ENCODE data around the gene TBC1D22B. TPM values are rescaled to one million over a fixed set of nuclear protein-coding genes. Genes with fewer than 3 reads are reported as not detected.
"Not testable (repeated sequence)": the region's sequence is repeated elsewhere in the genome, so short reads cannot be mapped to it uniquely, and the experiment has no call there.

Gene TBC1D22B
- total RNA-seq, 1 donor from 2014 or later: 9.7 TPM

DNA sequence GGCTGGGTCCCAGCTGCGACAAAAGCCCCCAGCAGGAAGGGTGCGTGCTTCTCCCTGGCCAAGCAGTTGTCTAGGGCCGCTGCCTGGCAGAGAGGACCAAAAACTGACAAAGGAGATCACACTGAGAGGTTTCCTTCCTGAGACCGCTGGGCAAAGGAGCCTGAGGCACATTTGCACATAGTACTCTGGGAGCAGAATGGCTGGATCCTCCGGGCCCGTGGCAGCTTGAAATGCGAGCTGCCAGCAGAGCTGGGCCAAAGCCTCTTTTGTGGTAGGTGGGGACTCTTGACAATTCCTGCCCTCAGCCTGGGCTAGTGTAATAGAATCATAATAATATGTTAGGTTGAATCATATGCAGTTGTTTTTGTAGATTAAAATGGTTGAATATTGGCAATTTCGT, 63.1 kb downstream of the TBC1D22B start:
- DNase-seq (ENCODE audit: low read depth in 2 of 2): no peak

DNA sequence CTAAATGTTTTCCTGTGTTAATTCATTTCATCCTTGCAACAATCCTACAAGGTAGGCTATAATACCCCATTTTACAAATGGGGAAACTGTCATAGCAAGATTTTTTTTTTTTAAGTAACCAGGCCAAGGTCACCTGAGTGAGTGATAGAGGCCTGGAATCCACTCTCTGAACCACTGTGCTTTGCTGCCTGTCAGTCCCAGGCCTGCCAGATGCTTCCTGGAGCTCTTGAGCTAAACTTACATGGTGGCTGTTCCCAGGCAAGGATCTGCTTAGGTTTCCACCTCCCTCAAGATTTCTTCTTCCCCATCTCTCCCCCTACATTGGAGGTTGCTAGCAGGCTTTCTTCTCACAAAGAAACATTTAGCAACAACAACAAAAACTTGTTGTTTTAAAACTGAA, 63.5 kb downstream of the TBC1D22B start:
- DNase-seq (ENCODE audit: low read depth in 2 of 2): peak; percentile 29 to 31

DNA sequence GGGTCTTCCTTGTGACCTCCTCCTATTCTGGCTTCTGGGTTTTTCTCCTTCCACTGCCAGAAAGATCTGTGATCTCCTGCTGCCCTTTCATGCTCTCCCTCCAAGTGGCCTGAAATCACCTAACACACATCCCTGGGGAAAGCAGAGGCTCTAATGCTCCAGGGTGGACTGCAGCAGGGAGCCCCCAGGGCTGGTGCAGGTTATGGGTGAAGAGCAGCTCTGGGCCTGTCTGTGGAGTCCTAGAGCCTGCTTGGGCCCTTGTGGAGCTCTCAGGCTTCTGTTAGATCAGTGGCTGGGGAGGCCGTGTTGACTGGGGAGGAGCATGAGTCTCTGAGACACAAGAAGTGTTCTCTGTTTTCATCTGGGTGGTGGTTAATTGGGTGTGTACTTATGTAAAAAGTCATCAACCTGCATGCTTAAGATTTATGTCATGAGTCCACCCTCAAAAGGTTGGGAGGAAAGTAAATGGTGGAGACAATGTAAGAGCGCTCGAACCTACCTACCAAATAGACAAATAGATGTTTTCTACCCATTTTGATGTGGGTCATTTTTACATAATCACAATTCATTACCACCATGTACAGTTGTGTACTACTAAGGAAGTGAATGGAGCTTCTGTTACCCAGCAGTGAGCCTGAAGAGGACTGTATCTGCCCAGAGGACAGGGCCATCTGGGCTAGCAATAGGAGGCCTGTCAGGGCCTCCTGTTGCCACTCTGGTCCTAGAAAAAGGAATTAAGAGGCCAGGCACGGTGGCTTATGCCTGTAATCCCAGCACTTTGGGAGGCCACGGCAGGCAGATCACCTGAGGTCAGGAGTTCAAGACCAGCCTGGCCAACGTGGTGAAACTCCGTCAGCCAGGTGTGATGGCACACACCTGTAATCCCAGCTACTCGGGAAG, 64.2 kb downstream of the TBC1D22B start:
- no peak for DNase-seq (ENCODE audit: low read depth in 2 of 2)

DNA sequence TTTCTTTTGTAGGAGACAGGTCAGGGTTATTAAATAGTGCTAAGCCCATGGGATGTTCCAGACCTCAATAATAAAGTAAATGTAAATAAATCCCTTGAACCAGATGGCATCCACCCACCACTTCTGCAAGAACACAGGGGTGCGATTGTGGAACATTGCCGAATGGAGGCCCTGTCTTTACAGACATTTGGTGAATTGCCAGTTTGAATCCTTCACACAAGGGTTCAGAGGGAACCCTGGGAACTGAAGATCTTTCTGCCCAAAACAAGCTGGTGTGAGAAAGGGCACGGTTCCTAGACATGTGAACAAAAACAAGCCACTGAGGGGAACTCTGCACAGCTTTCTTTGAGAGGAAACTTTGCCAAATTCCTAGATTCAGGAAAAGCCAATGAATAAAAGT, 66.0 kb downstream of the TBC1D22B start:
- peak; percentile 43 to 61 for DNase-seq (ENCODE audit: low read depth in 2 of 2)

DNA sequence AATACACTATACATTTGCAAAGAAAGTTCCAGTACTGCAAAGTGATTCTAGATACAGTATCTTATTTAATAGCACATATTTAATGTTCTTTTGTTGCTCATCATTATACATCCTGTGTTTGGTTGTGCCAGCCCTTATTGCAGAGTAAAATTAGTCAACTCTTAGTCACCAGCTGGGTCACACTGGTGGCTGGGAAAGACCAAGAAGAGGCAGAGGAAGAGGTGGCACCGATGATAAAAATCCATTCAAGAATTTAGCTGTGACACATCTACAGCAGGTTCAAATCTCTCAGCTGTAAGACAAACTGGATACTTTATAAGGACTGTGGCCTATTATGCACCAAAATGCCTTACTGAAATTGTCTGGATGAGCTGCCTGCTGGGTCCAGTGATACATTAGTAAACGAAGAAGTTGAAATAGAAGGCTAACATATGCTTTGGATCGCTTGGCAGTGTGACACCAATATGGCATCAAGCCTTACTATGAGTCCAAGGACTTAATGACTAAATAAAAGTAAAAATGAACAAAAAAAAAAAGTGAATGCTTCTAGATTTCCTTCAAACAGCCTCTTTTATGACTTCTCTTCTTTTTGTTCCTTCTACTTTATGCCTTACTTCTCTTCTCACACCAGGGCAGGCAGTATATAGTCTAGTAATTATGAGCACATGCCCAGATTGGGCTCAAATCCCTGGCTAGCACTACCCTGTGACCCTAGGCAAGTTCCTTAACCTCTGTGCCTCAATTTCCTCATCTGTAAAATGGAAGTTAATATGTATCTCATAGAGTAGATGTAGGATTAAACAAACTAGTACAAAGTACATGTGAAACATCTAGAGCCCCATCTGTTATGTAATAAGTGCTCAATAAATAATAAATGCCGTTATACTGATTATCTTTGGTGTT, 66.8 kb downstream of the TBC1D22B start:
- peak; percentile 57 to 71 for DNase-seq (ENCODE audit: low read depth in 2 of 2)

DNA sequence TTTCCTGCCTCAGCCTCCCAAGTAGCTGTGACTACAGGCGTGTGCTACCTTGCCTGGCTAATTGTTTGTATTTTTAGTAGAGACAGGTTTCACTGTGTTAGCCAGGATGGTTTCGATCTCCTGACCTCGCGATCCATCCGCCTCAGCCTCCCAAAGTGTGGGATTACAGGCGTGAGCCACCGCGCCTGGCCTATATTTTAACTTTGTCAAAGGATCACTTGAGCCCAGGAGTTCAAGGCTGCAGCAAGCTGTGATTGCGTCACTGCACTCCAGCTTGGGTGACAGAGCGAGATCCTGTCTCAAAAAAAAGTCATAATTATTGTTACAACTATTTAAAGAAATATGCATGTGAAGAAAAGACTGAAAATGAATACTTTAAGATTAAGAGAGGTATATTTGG, 72.8 kb downstream of the TBC1D22B start:
- not testable (repeated sequence) for DNase-seq (ENCODE audit: low read depth in 2 of 2)

DNA sequence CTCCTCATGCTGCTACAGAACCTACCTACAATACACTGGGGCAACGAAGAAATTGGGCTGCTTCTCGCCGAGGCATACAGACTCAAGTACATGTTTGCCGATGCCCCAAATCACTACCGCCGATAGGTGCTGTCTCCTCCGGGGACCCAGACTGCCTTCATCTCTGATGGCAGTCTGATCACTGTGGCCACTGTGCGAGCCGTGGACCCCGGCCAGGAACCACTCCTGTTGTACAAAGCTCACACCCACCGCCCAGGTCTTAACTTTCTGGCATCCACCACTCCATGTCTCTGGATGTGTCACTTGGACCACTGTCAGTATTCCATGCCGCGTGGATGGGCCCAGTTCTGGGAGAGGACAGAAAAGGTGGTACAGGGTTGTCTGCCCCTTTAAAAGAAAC, 73.5 kb downstream of the TBC1D22B start:
- no peak for DNase-seq (ENCODE audit: low read depth in 2 of 2)

DNA sequence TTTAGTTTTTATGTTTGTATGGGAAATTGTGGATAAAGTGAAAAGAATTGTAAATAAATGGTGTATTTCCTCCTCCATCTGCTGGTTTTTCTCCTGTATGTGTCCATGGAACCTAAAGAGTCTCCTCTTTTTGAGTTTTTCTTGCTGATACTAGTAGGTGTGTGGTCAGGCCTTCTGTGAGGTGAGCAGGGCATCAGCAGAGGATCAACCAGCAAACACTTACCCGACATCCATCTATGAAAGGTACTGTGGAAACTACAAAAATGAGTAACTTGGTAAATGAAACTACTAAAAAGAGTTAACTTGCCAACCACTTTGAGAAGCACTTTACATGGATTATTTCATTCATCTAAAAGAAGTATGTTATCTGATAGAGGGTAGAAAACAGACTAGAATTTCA, 75.3 kb downstream of the TBC1D22B start:
- no peak for DNase-seq (ENCODE audit: low read depth in 2 of 2)

DNA sequence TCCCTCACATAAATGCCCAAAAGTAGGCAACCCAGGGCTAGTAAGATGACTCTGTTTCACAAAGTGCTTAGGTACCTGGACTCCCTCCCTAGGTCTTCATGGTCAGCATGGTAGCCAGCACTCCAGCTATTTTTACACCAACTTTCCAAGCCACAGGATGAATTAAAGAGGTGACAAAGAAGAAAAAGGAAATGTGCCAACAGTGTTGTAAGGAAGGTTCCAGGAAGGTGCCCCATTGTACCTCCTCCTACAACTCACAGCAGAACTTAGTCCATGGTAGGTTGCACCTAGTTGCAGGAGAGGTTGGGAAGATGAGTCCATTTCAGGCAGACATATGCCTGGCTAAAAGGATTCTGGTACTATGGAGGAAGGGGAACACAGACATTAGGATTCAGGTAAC, 76.5 kb downstream of the TBC1D22B start:
- no peak for DNase-seq (ENCODE audit: low read depth in 2 of 2)

DNA sequence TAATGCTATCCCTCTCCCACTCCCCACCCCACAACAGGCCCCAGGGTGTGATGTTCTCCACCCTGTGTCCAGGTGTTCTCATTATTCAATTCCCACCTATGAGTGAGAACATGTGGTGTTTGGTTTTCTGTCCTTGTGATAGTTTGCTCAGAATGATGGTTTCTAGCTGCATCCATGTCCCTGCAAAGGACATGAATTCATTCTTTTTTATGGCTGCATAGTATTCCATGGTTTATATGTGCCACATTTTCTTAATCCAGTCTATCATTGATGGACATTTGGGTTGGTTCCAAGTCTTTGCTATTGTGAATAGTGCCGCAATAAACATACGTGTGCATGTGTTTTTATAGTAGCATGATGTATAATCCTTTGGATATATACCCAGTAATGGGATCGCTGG, 80.7 kb downstream of the TBC1D22B start:
- DNase-seq (ENCODE audit: low read depth in 2 of 2): not testable (repeated sequence)

DNA sequence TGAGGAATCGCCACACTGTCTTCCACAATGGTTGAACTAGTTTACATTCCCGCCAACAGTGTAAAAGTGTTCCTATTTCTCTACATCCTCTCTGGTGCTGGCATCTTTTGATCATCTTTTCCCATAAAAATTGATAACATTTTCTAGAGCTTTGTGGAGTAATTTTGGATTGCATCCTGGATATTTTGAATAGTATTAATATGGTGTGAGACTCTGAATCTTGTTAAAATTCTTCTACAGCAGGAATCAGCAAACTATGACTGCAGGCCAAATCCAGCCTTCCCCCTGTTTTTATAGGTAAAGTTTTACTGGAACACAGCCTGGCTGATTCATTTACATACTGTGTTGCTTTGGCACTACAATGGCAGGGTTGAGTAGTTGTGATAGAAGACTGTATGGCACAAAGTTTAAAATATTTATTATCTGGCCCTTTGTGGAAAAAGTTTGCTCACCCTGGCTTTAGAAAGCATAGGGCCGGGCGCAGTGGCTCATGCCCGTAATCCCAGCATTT, 81.2 kb downstream of the TBC1D22B start:
- DNase-seq (ENCODE audit: low read depth in 2 of 2): no peak

DNA sequence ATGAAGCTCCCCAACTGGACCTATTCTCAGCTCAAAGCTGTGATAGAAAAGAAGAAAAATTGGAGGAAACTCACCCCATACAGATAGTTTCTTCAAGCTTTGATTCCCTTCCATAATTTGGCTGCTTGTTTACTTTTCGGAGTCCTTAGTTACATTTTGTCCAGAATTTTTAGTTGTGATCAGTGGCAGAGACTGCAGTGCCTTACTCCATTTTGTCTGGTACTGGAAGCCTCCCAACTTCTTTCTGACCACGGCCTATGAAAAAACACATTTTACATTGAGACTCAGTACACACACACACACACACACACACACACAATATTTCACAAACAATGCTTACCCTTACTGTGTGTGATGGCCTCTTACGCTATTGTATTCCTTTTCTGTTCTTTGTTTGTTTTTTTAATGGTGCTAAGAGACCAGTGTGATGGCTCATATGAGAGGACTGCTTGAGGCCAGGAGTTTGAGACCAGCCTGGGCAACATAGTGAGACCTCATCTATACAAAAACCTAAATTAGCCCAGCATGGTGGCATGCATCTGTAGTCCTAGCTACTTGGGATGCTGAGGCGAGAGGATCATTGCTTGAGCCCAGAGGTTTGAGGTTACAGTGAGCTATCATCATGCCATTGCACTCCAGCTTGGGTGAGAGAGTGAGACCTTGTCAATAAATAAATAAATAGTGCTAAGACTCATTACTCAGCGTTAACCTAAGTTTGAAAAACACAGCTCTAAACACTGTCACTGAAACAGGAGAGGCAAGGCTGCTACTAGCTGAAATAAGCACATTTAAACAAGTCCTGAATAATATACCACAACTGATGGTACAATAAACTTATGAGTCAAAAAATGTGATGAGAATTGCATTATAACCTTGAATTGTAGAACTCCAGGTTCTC, 82.4 kb downstream of the TBC1D22B start:
- DNase-seq (ENCODE audit: low read depth in 2 of 2): peak in 1 of 2 donors; percentile 8

DNA sequence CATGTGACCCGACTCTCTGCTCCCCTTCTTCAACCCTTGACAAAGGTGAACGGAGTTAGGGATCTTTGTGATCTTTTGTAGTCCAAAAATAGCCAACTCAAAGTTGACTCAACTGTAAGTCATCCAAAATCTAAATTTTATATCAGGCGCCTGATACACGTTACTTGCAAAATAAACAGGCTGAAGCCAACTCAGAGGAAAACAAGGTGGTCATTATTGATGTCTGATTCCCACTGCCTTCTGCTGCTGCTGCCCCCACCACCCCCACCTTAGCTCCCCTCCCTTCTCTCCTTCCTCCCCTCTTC, 83.0 kb downstream of the TBC1D22B start:
- DNase-seq (ENCODE audit: low read depth in 2 of 2): no peak

DNA sequence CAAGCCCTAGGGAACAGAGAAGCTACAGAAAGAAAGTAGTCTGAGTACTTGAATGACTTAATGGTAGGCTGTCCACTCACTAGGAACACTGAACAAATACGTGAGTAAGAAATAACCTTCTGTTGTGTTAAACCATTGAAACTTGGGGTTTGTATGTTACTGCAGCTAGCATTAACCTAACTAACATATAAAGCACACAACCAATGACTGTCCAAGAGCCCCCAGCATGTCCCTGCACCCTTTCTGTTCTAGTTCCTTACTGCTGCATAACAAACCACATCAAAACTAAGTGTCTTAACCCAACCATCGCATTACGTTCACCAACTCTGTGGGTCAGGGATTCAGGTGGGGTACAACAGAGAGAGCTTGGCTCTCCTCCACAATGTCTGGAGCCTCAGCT, 85.7 kb downstream of the TBC1D22B start:
- no peak for DNase-seq (ENCODE audit: low read depth in 2 of 2)

DNA sequence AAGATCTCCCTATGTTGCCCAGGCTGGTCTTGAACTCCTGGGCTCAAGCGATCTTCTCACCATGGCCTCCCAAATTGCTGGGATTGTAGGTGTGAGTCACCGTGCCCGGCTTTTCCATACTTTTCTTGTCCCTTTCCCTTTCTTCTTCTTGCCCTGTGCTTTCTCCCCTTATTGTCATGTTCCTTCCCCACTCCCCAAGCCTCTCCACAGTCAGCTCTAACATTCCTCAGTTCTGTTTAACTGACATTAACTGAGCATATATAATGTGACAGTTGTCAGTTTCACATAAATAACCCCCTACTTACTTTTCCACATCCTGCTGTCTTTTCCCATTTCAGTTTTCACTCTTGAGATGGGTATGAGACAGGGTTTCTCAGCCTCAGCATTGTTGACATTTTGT, 86.7 kb downstream of the TBC1D22B start:
- no peak for DNase-seq (ENCODE audit: low read depth in 2 of 2)

DNA sequence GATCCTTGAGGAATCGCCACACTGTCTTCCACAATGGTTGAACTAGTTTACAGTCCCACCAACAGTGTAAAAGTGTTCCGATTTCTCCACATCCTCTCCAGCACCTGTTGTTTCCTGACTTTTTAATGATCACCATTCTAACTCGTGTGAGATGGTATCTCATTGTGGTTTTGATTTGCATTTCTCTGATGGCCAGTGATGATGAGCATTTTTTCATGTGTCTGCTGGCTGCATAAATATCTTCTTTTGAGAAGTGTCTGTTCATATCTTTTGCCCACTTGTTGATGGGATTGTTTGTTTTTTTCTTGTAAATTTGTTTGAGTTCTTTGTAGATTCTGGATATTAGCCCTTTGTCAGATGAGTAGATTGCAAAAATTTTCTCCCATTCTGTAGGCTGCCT, 88.2 kb downstream of the TBC1D22B start:
- not testable (repeated sequence) for DNase-seq (ENCODE audit: low read depth in 2 of 2)

DNA sequence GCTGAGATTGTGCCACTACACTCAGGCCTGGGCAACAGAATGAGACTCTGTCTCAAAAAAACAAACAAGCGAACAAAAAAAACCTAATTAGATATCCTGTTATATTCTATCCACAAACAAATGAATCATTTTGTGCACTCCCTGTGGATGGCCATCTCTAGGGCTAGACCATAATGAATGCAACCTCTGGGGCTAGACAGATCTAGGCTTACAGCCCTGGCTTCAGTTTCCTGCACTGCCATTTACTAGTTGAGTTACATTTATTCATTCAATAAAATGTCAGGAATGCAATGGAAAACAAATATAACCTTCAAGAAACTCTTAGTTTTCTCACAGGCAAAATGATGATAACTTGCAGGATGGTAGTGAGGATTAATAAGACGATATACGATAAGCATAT, 89.6 kb downstream of the TBC1D22B start:
- no peak for DNase-seq (ENCODE audit: low read depth in 2 of 2)

DNA sequence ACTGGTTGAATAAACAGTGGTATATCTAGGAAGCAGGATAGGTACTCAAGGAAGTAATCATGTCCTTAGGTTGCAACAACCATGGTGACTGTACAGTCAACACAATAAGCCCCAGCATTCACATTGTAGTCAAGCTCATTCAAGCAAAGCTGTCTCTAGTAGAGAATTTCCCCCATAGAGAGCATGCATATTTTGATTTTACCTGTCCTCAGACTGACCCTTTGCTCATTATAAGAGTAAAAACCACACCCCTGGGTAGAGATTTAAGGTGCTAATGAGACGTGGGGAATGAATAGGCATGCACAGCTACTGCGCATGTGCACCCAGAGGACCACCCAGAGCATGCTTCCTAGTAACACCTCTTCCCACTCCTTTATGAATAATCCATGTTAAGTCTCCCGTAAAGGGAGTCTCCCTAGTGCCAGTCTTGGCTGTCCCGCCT, 90.1 kb downstream of the TBC1D22B start:
- DNase-seq (ENCODE audit: low read depth in 2 of 2): no peak

DNA sequence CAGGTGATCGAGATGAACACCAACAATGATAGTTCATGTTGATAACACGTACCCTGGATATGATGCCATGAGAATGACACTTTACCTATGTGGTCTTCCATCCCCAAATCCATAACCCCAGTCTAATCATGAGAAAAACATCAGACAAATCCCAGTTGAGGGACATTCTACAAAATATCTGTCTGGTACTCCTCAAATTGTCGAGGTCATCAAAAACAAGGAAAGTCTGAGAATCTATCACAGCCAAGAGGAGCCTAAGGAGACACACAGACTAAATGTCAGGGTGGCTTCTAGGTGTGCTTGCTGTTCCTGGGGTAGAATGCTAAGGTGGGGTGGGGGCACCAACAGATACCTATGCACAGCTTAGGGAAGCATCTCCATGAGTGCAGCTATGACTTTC, 93.5 kb downstream of the TBC1D22B start:
- DNase-seq (ENCODE audit: low read depth in 2 of 2): no peak

DNA sequence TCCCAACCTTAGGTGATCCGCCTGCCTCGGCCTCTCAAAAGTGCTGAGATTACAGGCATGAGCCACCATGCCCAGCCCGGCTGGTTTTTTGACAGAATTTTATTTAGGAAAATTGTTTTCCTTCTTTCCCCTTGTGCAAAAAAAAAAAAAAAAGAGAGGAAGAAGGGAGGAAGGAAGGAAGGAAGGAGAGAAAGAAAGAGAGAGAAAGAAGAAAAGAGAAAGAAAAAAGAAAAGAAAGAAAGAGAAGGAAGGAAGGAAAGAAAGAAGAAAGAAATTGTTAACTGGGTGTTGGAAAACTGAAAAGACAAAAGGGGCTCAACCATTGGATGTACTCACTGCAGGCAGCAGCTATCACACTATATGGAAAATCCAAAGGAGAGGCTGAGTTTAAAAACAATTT, 94.8 kb downstream of the TBC1D22B start:
- no peak for DNase-seq (ENCODE audit: low read depth in 2 of 2)

DNA sequence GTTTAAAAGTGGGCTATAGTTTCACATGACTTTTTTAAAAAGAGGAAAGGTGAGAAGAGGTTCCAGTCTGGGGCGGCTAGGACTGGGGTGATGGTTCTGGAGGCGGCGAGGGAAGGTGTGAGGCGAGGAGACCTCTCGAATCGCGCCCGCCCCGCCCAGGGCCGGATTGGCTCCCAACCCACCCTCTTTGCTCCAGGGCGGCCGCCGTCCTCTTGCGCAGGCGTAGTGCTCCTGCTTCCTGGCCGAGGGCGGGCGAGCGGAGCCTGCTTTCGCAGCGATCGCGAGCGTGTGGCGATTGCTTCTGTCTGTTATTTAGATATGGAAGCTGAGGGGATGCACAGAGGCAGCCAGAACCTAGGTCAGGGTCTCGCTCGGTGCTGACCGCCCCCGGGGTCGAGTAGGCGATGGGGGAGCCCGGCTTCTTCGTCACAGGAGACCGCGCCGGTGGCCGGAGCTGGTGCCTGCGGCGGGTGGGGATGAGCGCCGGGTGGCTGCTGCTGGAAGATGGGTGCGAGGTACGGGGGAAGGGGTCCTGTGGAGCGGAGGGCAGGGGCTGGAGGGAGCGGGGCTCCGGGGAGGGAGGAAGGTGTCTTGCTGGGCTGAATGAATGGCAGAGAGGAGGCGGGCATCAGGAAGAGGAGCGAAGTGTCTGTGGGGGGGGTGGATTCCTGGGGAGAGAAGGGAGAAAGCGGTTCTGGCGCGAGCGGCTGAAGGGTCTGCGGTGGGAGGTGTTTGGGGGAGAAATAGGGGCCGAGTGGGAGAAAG, 96.4 kb downstream of the TBC1D22B start, which contains the start of gene RNF8:
Gene RNF8 (plus strand): TSS at position 223 of the 765 bp plus-strand sequence. CDS start 182 bp downstream, at position 405.
- DNase-seq (ENCODE audit: low read depth in 2 of 2): peak; percentile 89 to 92
